SK-MEL-5 (cell line): ENCODE data around the gene NBPF14. TPM values are rescaled to one million over a fixed set of nuclear protein-coding genes. Genes with fewer than 3 reads are reported as not detected.
A peak's percentile ranks its signal among the peaks of the same experiment; 100 is the strongest.
"Not testable (repeated sequence)": the region's sequence is repeated elsewhere in the genome, so short reads cannot be mapped to it uniquely, and the experiment has no call there.

Experiments
- DNase-seq: peaks from one replicate; pipeline ENCODE4 v3.0.0-alpha.2; 2016; ENCODE audit warnings: low read depth, low spot score
- in situ Hi-C: cut with HindIII; loops from 2 replicates; pipeline ENCODE4 v1.10.0; 2016; ENCODE audit warnings: low sequenced_read_pairs, high pct_unique_total_duplicates, low pct_unique_long_range_greater_than_20kb
- polyA plus RNA-seq, 2 experiments: library from polyadenylated mRNA; depleted of rRNA; stranded (reverse); fragments of >200 nt; gene quantifications; 2 replicates each; pipeline ENCODE4 v1.2.3, GENCODE V29; 2015
- total RNA-seq: library from RNA; depleted of rRNA; stranded (reverse); fragments of >200 nt; shearing (Covaris generic); gene quantifications from 2 replicates; pipeline ENCODE4 v1.2.3, GENCODE V29; 2014; rRNA removed

Gene NBPF14
- total RNA-seq: 17.7 and 22.1 TPM in 2 replicates
- 8.7 and 11.8 TPM in 2 replicates for polyA plus RNA-seq (2015; cell fraction: cytosol; rRNA removed)
- polyA plus RNA-seq (2015; cell fraction: nucleus; rRNA removed): 30.0 and 30.7 TPM in 2 replicates

GRCh38 chr1:148595911-148596310 is at the start of gene NBPF14:
TSS of gene NBPF14 (minus strand) at chr1:148596011. CDS start at chr1:148595717, 294 bp downstream.
- DNase-seq, in situ Hi-C loops: not testable (repeated sequence)

- DNase-seq, in situ Hi-C loops: not testable (repeated sequence)
These were observed 29.6 kb upstream of the NBPF14 start for GRCh38 chr1:148625451-148625850.

DNA sequence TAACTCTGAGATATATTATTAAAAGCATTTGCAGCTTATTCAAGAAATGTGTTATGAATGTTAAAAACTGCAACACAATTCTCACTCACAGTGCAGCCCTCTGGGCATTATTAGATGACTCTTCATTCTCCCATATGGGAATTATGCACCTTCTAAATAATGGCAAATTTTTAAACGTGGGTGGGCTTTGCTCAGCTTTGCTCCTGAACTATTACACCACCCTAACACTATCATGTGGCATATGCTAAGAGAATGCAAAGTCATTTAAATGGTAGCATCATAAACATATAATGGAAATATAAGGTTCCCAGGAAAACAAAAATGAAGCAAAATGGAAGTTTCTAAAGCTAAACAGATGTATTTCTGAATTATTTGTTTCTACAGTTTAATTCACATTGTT is 22.4 kb upstream of the NBPF14 start:
- DNase-seq, in situ Hi-C loops: not testable (repeated sequence)

GRCh38 chr1:148605266-148605665 is 9.5 kb upstream of the NBPF14 start:
- DNase-seq, in situ Hi-C loops: not testable (repeated sequence)

DNA sequence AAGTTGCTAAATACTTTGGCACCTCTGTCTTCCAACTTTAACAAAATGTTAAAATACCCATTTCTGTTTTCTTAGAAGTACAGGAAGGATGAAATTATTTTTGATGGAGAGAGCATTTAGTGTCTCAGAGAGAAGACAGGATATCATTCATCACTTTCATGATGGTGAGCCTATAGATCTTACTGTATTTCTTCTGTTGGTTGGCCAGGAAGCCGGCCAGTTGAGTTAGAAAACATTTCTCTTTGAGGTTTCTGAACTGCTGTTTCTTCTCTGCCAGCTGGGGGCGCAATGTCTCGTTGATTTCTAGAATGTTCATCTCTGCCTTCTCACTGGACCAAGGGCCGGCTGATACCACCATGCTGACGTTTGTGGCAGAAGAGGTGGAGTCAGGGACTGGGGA is 451 bp downstream of the NBPF14 start:
- DNase-seq, in situ Hi-C loops: not testable (repeated sequence)

GRCh38 chr1:148591098-148591497 is 4.7 kb downstream of the NBPF14 start:
- in situ Hi-C loops, DNase-seq: not testable (repeated sequence)

GRCh38 chr1:148532158-148532557 is 63.7 kb downstream of the NBPF14 start:
- DNase-seq, in situ Hi-C loops: not testable (repeated sequence)

DNA sequence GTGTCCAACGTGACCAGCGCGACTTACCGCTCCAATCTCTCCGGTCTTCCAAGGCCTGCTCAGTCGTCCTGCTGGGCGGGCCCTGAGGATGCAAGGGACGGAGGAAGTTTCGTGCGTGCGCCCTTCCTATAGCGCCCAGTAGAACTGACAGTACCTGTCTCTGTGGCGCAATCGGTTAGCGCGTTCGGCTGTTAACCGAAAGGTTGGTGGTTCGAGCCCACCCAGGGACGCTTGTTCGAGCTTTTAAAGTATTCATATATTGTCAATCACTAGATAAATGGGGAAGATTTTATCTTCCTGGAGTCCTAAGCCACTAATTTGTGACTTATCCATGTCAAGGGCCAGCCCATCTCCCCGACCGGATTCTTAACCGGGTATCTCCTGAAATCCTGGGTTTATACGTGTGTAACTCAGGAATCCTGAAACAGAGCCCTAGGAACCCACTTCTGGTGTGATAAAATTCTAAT is 66.7 kb downstream of the NBPF14 start:
- in situ Hi-C loops: not testable (repeated sequence)
- peak; percentile 90 for DNase-seq

DNA sequence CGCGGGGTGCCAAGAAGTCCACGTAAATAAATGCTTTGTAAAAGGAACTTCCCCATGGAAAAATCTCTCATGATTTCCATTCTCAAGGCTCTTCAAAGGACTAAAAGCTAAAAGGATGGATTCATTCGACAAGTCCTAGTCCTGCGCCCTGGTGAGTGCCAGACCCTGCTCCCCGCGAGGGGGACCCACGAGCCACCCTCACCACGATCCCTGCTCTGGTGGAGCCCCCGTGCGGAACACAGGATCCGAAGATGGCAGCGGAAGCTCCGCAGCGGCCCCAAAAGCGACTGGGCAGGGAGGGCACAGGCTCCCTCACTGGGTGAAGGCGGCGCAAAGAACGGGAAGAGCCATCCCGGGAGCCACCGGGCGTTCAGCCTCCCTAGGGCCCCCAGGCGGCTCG is 67.2 kb downstream of the NBPF14 start:
- in situ Hi-C loops, DNase-seq: not testable (repeated sequence)

DNA sequence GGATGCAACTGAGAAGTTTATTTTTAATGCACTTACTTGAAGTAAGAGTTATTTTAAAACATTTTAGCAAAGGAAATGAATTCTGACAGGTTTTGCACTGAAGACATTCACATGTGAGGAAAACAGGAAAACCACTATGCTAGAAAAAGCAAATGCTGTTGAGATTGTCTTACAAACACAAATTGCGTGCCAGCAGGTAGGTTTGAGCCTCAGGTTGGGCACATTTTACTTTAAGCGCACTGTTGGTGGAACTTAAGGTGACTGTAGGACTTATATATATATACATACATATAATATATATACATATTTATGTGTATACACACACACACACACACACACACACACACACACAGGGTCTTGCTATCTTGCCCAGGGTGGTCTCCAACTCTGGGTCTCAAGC is 69.2 kb downstream of the NBPF14 start:
- DNase-seq, in situ Hi-C loops: not testable (repeated sequence)

DNA sequence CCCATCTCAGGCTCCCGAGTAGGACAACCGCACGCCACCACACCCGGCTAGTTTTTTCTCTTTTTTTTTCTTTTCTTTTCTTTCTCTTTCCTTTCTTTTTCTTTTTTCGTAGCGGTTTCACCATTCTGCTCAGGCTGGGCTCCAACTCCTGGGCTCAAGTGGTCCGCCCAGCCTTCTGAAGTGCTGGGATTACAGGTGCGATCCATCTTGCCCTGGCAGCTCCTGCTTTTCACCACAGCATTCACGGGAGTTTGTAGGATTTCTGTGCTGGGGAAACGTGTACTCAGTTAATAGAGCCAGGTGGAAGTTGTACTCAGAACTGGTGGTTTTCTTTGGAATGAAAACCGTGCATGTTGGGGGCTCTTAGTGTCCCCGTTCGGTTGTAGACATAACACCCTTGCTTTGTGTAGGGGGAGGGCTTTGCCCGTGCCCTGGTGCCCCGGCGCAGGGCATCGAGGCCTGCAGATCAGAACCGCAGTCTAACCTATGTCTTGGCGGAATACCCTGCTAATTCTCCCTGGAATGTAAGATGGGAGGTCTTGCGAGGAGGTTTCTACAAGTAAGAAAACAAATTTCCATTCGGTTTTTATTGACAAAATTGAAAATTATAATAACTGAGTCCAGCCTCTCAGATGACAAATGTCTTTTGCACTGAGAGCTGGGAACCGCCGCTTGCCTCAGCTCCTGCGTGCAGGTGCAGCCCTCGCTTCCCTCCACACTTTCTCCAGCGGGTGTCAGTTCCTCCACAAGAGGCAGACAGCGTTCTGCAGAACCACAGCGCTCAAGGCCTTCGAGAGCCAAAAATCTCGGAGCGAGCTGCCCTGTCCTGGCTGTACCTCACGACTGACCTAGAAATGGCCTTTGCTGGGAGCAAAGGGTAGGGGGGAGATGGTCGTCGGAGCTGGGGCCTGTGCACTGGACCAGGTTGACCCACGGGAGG is 72.3 kb downstream of the NBPF14 start:
- DNase-seq, in situ Hi-C loops: not testable (repeated sequence)

DNA sequence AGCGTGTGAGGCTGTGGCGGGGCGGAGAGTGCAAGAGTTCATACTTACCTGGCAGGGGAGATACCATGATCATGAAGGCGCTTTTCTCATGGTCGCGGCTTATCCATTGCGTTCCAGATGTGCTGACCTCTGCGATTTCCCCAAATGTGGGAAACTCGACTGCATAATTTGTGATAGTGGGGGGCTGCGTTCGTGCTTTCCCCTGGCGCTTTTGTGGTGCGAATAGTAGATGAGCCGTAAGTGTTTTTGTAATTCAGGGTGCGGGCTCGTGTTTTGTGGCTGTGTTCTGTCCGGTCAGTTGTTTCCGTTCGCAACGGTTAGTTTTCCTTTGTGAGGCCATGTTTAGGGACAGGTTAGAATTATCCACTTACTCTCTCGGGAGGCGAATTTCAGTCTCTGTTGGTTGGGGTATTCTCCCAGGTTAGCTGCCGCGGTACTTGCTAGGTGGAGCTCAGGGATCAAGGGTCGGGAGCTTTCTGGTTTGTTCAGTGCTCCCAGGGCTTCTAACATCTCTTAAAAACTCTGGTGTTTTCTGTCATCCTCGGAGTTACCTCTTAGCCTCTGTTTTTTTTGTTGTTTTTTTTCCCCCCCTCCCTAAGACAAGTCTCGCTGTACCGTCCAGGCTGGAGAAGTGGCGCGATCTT is 73.1 kb downstream of the NBPF14 start:
- peak; percentile 100 for DNase-seq
- in situ Hi-C loops: not testable (repeated sequence)

- in situ Hi-C loops: not testable (repeated sequence)
- DNase-seq: peak; percentile 97
These were observed 73.7 kb downstream of the NBPF14 start for GRCh38 chr1:148522072-148522471.

DNA sequence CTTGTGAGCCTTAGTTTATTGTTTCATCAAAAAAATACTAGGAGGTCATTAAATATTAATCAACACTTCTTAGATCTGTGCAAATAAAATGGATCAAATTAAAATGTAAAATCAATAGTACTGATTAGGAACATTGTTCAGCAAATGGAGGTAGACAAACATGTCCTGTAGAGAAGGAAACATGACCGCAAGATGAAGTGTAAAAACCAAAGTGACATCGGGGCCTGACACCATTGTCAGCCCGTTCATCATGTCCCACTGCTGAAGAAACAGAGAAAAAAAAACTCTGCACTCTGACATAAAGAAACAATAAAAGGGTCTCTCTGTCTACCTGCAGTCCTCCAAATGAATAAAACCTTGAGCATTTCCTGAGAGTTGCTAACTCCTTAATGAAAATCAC is 81.5 kb downstream of the NBPF14 start:
- in situ Hi-C loops, DNase-seq: not testable (repeated sequence)

DNA sequence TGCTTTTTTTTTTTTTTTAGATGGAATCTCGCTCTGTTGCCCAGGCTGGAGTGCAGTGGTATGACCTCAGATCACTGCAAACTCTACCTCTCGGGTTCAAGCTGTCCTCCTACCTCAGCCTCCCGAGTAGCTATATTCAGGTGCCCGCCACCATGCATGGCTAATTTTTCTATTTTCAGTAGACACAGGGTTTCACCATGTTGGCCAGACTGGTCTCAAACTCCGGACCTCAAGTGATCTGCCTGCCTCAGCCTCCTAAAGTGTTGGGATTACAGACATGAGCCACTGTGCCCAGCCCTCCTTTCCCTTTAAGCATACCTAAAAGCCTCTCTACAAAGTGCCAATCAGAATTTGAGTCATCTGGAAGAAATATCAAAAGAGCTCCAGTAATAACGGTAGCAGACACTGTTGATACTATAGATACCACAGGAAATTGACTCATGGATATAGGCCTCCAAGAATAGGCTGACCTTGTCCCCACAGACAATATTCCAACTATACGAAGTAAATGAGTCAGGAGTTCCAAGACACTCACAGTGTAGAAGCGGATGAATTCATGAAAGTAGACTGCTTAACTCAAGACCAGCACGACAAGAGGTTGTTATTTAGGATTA is 83.1 kb downstream of the NBPF14 start:
- in situ Hi-C loops: not testable (repeated sequence)
- DNase-seq: peak; percentile 84

GRCh38 chr1:148493933-148494332 is 101.9 kb downstream of the NBPF14 start:
- in situ Hi-C loops, DNase-seq: not testable (repeated sequence)

- DNase-seq, in situ Hi-C loops: not testable (repeated sequence)
These were observed 112.8 kb downstream of the NBPF14 start, which contains the start of gene PPIAL4G for GRCh38 chr1:148483029-148483428. TSS of gene PPIAL4G (minus strand) at chr1:148483302. CDS start at chr1:148483252, 50 bp downstream.
